ENCODE results near the gene CUTA.

The CUTA gene

GRCh38 chr6:33417903-33418689 lies at the start of gene CUTA:
Gene CUTA, minus strand, starts transcription at chr6:33418107. Its CDS starts 107 bp downstream, at chr6:33418000.
- Mint-ChIP-seq H3K9me3 (no peaks in the 10 kb centered on the region), H3K36me3 (peaks cover 65% of the 10 kb centered on the region)

GRCh38 chr6:33467091-33467490 lies 49.2 kb upstream of the CUTA start:
- Mint-ChIP-seq H3K9me3 (no peaks in the 10 kb centered on the region), H3K36me3 (no peaks in the 10 kb centered on the region), H3K27ac (no peak overlapping the region), H3K4me1 (no peaks in the 10 kb centered on the region), H3K4me3 (no peak overlapping the region)
- ATAC-seq (no peak), DNase-seq (ENCODE audit: low spot score in 2 of 2) (no peak)

More at GRCh38 chr6:33417903-33418689, at the start of gene CUTA:
- peaks cover 80% of the 10 kb centered on the region for H3K4me1 Mint-ChIP-seq
- H3K4me3 Mint-ChIP-seq, result peak within 1 kb of the TSS; percentile 89
- H3K27ac Mint-ChIP-seq, result peak within 1 kb of the TSS; percentile 99
- DNase-seq (ENCODE audit: low spot score in 2 of 2) (peak; percentile 91 to 99), ATAC-seq (peak; percentile 88)

GRCh38 chr6:33466075-33466735 lies 48.3 kb upstream of the CUTA start:
- ATAC-seq, result no peak
- no peak overlapping the region for H3K27ac Mint-ChIP-seq
- no peaks in the 10 kb centered on the region for H3K36me3 Mint-ChIP-seq
- H3K4me1 Mint-ChIP-seq, result no peaks in the 10 kb centered on the region
- no peak overlapping the region for H3K4me3 Mint-ChIP-seq
- DNase-seq (ENCODE audit: low spot score in 2 of 2), result no peak
- no peaks in the 10 kb centered on the region for H3K9me3 Mint-ChIP-seq

GRCh38 chr6:33459226-33459625 lies 41.3 kb upstream of the CUTA start:
- no peak for DNase-seq (ENCODE audit: low spot score in 2 of 2)
- H3K4me1 Mint-ChIP-seq, result peaks cover 10% of the 10 kb centered on the region
- no peak for ATAC-seq
- H3K27ac Mint-ChIP-seq, result no peak overlapping the region
- H3K36me3 Mint-ChIP-seq, result peaks cover 30% of the 10 kb centered on the region
- no peaks in the 10 kb centered on the region for H3K9me3 Mint-ChIP-seq
- no peak overlapping the region for H3K4me3 Mint-ChIP-seq

- Mint-ChIP-seq H3K27ac (no peak overlapping the region), H3K36me3 (peaks cover 35% of the 10 kb centered on the region), H3K4me3 (no peak overlapping the region), H3K9me3 (no peaks in the 10 kb centered on the region), H3K4me1 (peaks cover 14% of the 10 kb centered on the region)
- ATAC-seq (no peak), DNase-seq (ENCODE audit: low spot score in 2 of 2) (no peak)
These were observed 40.8 kb upstream of the CUTA start for GRCh38 chr6:33458676-33459075.

GRCh38 chr6:33456156-33456555 lies 38.2 kb upstream of the CUTA start:
- Mint-ChIP-seq H3K4me1 (peaks cover 29% of the 10 kb centered on the region), H3K36me3 (peaks cover 47% of the 10 kb centered on the region), H3K4me3 (no peak overlapping the region), H3K9me3 (no peaks in the 10 kb centered on the region), H3K27ac (no peak overlapping the region)
- ATAC-seq (no peak), DNase-seq (ENCODE audit: low spot score in 2 of 2) (no peak)

GRCh38 chr6:33455051-33455450 lies 37.1 kb upstream of the CUTA start:
- ATAC-seq (no peak), DNase-seq (ENCODE audit: low spot score in 2 of 2) (no peak)
- peak overlapping the region; percentile 89 for H3K27ac Mint-ChIP-seq
- H3K4me1 Mint-ChIP-seq, result peaks cover 29% of the 10 kb centered on the region
- H3K4me3 Mint-ChIP-seq, result peak overlapping the region; percentile 94
- H3K36me3 Mint-ChIP-seq, result peaks cover 47% of the 10 kb centered on the region
- H3K9me3 Mint-ChIP-seq, result no peaks in the 10 kb centered on the region

- DNase-seq (ENCODE audit: low spot score in 2 of 2) (peak; percentile 85 to 96), ATAC-seq (peak; percentile 99)
- no peaks in the 10 kb centered on the region for H3K9me3 Mint-ChIP-seq
- H3K4me1 Mint-ChIP-seq, result peaks cover 29% of the 10 kb centered on the region
- peaks cover 47% of the 10 kb centered on the region for H3K36me3 Mint-ChIP-seq
- peak within 1 kb of the TSS; percentile 89 for H3K27ac Mint-ChIP-seq
- H3K4me3 Mint-ChIP-seq, result peak within 1 kb of the TSS; percentile 94
These were observed 36.4 kb upstream of the CUTA start, which contains the start of gene ZBTB9 for GRCh38 chr6:33454009-33454946. Gene ZBTB9, plus strand, starts transcription at chr6:33454576. Its CDS starts 525 bp downstream, at chr6:33455101.

- H3K27ac Mint-ChIP-seq, result peak overlapping the region; percentile 89
- no peaks in the 10 kb centered on the region for H3K9me3 Mint-ChIP-seq
- peaks cover 36% of the 10 kb centered on the region for H3K4me1 Mint-ChIP-seq
- DNase-seq (ENCODE audit: low spot score in 2 of 2), result no peak
- peak overlapping the region; percentile 94 for H3K4me3 Mint-ChIP-seq
- ATAC-seq, result no peak
- peaks cover 53% of the 10 kb centered on the region for H3K36me3 Mint-ChIP-seq
These were observed 35.6 kb upstream of the CUTA start for GRCh38 chr6:33453393-33454008.

- peaks cover 63% of the 10 kb centered on the region for H3K36me3 Mint-ChIP-seq
- H3K9me3 Mint-ChIP-seq, result no peaks in the 10 kb centered on the region
- no peak for ATAC-seq
- H3K4me1 Mint-ChIP-seq, result peaks cover 43% of the 10 kb centered on the region
- peak overlapping the region; percentile 89 for H3K27ac Mint-ChIP-seq
- peak overlapping the region; percentile 94 for H3K4me3 Mint-ChIP-seq
- no peak for DNase-seq (ENCODE audit: low spot score in 2 of 2)
These were observed 34.6 kb upstream of the CUTA start for GRCh38 chr6:33452496-33452895.

- Mint-ChIP-seq H3K4me1 (peaks cover 43% of the 10 kb centered on the region), H3K27ac (peak overlapping the region; percentile 89), H3K36me3 (peaks cover 62% of the 10 kb centered on the region), H3K4me3 (no peak overlapping the region), H3K9me3 (no peaks in the 10 kb centered on the region)
- ATAC-seq (no peak), DNase-seq (ENCODE audit: low spot score in 2 of 2) (no peak)
These were observed 33.7 kb upstream of the CUTA start for GRCh38 chr6:33451606-33452005.

- Mint-ChIP-seq H3K36me3 (peaks cover 62% of the 10 kb centered on the region), H3K27ac (no peak overlapping the region), H3K4me1 (peaks cover 45% of the 10 kb centered on the region), H3K9me3 (no peaks in the 10 kb centered on the region), H3K4me3 (no peak overlapping the region)
- DNase-seq (ENCODE audit: low spot score in 2 of 2) (no peak), ATAC-seq (no peak)
These were observed 32.5 kb upstream of the CUTA start for GRCh38 chr6:33450434-33450833.

GRCh38 chr6:33446356-33446755 lies 28.4 kb upstream of the CUTA start:
- no peaks in the 10 kb centered on the region for H3K9me3 Mint-ChIP-seq
- DNase-seq (ENCODE audit: low spot score in 2 of 2), result no peak
- no peak overlapping the region for H3K4me3 Mint-ChIP-seq
- H3K4me1 Mint-ChIP-seq, result peaks cover 19% of the 10 kb centered on the region
- ATAC-seq, result no peak
- H3K36me3 Mint-ChIP-seq, result peaks cover 62% of the 10 kb centered on the region
- H3K27ac Mint-ChIP-seq, result peak overlapping the region; percentile 84

GRCh38 chr6:33445119-33445603 lies 27.3 kb upstream of the CUTA start:
- peaks cover 73% of the 10 kb centered on the region for H3K36me3 Mint-ChIP-seq
- H3K4me1 Mint-ChIP-seq, result peaks cover 19% of the 10 kb centered on the region
- DNase-seq (ENCODE audit: low spot score in 2 of 2) (no peak), ATAC-seq (no peak)
- H3K4me3 Mint-ChIP-seq, result no peak overlapping the region
- peak overlapping the region; percentile 60 for H3K27ac Mint-ChIP-seq
- no peaks in the 10 kb centered on the region for H3K9me3 Mint-ChIP-seq
